EL (cell line): Measurements from ENCODE around the gene EHMT1.
"Not testable (repeated sequence)": the region's sequence is repeated elsewhere in the genome, so short reads cannot be mapped to it uniquely, and the experiment has no call there.

ENCODE experiments used
- DNase-seq: peaks from one replicate; pipeline ENCODE4 v3.0.0-alpha.2; 2016

Gene EHMT1

DNA sequence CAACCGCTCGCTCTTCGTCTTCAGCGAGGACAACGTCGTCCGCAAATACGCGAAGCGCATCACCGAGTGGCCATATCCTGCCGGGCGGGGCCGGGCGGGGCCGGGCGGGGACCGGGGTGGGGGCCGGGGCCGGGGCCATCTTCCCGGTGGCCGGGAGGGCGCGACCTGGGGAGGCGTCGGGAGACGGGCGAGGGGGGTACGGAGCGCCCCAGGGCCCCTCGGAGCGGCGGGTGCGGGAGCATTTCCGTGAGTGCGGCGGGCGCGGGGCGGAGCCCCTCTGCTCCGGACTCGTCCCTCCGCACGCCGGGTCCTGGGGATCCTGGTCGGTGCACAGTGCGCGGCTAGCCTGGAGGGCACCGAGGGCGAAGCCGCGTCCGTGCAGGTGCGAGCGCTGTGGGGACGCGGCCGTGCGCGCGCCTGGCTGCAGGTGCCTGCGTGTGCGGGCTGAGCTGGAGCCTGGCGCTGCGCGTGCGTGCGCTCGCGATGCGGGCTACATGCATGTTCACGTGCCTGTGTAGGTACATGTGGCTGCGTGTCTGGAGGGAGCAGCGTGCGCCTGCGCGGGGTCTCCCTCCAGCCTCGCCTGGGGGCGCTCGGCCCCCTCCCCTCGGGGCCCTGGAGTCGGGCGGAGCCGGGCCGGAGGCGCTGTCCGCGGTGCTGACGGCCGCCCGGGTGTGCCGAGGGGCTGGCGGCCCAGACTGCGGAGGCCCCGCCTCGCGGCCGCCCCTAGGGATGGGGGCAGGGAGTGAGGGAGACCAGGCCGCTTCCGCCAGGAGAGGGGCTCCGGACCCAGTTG lies 259.5 kb downstream of the EHMT1 start:
- no peak for DNase-seq

DNA sequence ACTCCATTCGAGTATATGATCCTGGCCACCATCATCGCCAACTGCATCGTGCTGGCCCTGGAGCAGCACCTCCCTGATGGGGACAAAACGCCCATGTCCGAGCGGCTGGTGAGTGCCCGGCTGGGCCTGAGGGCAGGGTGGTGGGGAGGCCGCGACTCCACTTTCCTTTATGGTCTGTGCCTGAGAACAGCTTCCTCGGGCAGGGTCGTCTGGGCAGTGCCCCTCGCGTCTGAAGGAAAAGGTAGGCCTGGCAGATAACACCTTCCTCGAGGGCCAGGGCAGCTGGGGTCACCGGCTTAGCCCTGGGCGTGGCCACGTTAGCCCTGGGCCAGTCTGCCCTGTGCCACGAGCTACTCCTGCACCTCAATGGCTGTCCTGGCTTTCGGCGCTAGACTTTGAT lies 260.2 kb downstream of the EHMT1 start:
- no peak for DNase-seq

DNA sequence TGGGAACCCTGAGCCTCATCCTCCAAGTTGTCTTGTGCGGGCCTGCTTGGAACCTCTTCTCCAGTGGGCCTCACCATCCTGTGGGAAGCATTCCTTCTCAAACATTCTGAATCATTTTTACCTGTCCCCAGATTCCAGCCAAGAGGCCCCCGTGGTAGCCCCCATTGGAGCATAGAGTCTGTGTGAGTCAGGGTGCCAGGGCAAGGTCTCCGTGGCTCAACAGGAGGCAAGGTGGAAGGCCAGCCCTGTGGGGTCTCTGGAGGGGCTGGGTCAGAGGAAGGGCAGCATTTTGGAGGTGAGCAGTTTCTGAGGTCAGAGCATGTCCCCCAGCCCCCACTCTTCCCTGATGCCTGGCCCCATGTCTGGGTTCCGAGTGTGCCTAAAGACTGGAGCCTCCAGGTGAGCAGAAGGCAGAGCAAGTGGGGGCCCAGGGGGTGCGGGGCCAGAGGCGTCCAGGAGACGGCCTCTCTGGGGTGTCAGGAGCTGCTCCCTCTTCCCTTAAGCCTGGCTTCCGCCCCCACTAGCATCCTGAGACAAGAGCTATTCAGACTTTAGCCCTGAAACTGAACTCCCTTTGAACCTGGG lies 260.9 kb downstream of the EHMT1 start:
- DNase-seq = no peak

- no peak for DNase-seq
Observed at GRCh38 chr9:137880160-137880975, 261.6 kb downstream of the EHMT1 start.

- DNase-seq = no peak
Observed at GRCh38 chr9:137880976-137881530, 262.2 kb downstream of the EHMT1 start.

- no peak for DNase-seq
Observed at GRCh38 chr9:137881591-137882505, 263.0 kb downstream of the EHMT1 start.

DNA sequence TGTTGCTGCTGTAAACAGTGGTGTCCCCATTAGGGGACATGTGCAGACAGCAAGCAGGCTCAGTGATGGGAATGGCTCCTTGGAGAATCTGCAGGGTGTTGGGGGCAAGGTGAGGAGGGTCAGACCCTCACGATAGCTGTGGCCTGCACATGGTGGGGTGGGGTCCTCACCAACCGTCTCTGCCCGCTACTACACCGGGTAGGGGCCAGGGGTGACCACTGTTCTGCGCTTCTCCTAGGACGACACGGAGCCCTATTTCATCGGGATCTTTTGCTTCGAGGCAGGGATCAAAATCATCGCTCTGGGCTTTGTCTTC lies 263.7 kb downstream of the EHMT1 start:
- DNase-seq = no peak

DNA sequence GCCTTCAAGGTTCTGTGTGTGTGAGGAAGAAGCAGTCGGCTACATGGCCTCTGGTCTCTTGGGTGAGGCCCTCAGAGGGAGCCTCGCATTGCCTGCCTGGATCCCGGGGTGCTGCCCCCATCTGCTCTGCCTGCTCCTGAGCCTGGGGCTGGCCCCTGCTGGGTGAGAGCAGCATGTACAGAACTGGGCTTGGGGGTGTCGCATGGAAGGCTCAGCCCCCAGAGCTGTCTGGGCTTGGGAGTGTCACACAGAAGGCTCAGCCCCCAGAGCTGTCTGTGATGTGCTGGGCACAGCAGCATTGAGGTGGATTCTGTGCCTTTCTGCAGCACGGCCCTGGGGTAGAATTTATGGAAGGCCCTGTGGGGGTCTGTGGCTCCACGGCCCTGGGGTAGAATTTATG lies 265.2 kb downstream of the EHMT1 start:
- DNase-seq = not testable (repeated sequence)

- DNase-seq = not testable (repeated sequence)
Observed at GRCh38 chr9:137884547-137884946, 265.7 kb downstream of the EHMT1 start.

DNA sequence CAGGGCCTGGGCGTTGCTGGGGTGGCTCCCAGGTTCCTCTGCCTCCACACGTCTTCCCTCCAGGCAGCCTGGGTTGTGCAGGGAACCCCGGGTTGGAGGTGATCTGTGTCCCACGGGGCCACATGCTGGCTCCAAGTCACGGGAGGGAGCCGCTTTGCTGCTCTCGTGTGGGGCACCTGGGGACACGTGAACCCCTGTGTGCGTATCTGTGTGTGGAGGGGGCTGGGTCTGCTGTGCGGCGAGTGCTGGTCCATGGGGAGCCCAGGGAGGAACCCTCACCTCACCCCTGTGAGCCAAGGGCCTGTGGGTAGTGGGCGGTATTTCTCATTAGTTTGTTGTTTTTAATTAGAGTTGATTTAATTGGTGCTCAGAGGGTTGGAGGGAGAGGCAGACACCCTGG lies 266.3 kb downstream of the EHMT1 start:
- not testable (repeated sequence) for DNase-seq
